SK-N-MC (cell line): Measurements from ENCODE around the gene ARHGEF37.

ENCODE experiments used
- EZH2 ChIP-seq: fragments of 200-600 bp; sonication (generic); IDR thresholded peaks from one replicate; pipeline ENCODE4 v1.6.1; 2017; ENCODE audit warnings: antibody characterized with exemption
- POLR2AphosphoS5 ChIP-seq: IDR thresholded peaks from 2 replicates; pipeline ENCODE4 v1.6.1; 2012; ENCODE audit warnings: mild to moderate bottlenecking, low read depth, low read length, borderline replicate concordance

GRCh38 chr5:149610589-149611255 lies 29.4 kb downstream of the ARHGEF37 start:
- no peak for TF ChIP-seq EZH2
- TF ChIP-seq POLR2AphosphoS5, result no peak
